Measurements from ENCODE around the gene NSD1.

- TF ChIP-seq CTCF (conservative IDR thresholded peaks at IDR 0.05; ENCODE audit: low read depth, low read length), result no peak
- no peak for TF ChIP-seq EZH2 (IDR thresholded peaks at IDR 0.05; ENCODE audit: low read length, unreplicated experiment)
These were observed 171.0 kb downstream of the NSD1 start for GRCh38 chr5:177304392-177305119.
